DND-41 (cell line): ENCODE results near the gene RNF220.

Experiments used
- ATAC-seq: fragments of 200-7000 bp; cut with Tn5 transposase; 3 replicates; pipeline ENCODE4 v1.9.1; 2021; ENCODE audit warnings: low read depth; ENCODE audit not compliant: insufficient read depth
- DNase-seq: peaks from one replicate; pipeline ENCODE4 v3.0.0-alpha.2; 2020
- H2AFZ ChIP-seq: 2 replicates; pipeline ENCODE4 v1.6.0; 2012; ENCODE audit warnings: low read depth, low read length
- H3K27ac ChIP-seq: 2 replicates; pipeline ENCODE4 v1.5.1; 2012; ENCODE audit warnings: low read length, inconsistent platforms
- H3K27me3 ChIP-seq: fragments of 200-600 bp; sonication (generic); 2 replicates; pipeline ENCODE4 v1.6.0; 2012; ENCODE audit warnings: low read length, mild to moderate bottlenecking, inconsistent platforms; ENCODE audit not compliant: insufficient read depth, poor library complexity
- H3K36me3 ChIP-seq: 2 replicates; pipeline ENCODE4 v1.5.1; 2012; ENCODE audit warnings: low read length, inconsistent platforms; ENCODE audit not compliant: insufficient read depth
- H3K4me1 ChIP-seq: 2 replicates; pipeline ENCODE4 v1.5.1; 2012; ENCODE audit warnings: mild to moderate bottlenecking, low read length; ENCODE audit not compliant: insufficient read depth
- H3K4me2 ChIP-seq: 2 replicates; pipeline ENCODE4 v1.6.0; 2012; ENCODE audit warnings: mild to moderate bottlenecking, moderate library complexity, low read length, inconsistent platforms; ENCODE audit not compliant: insufficient read depth
- H3K4me3 ChIP-seq, 2 experiments: fragments of 200-600 bp in 1 of 2; shearing (Covaris generic) in 1 of 2; 2 replicates each; pipeline ENCODE4 v1.5.1; 2012 to 2016; ENCODE audit warnings: inconsistent platforms in 2 of 2, low read length in 2 of 2, mild to moderate bottlenecking in 2 of 2, low read depth in 1 of 2, moderate library complexity in 1 of 2
- H3K79me2 ChIP-seq: 2 replicates; pipeline ENCODE4 v1.6.0; 2012; ENCODE audit warnings: low read length, inconsistent platforms; ENCODE audit not compliant: insufficient read depth
- H3K9ac ChIP-seq: 2 replicates; pipeline ENCODE4 v1.6.0; 2012; ENCODE audit warnings: low read depth, mild to moderate bottlenecking, inconsistent platforms, low read length, moderate library complexity
- H3K9me3 ChIP-seq: 2 replicates; pipeline ENCODE4 v1.5.1; 2012; ENCODE audit warnings: low read length, moderate library complexity, mild to moderate bottlenecking, inconsistent platforms; ENCODE audit not compliant: insufficient read depth, severe bottlenecking
- H4K20me1 ChIP-seq: 2 replicates; pipeline ENCODE4 v1.6.0; 2012; ENCODE audit warnings: low read length; ENCODE audit not compliant: insufficient read depth
- EZH2 ChIP-seq: IDR thresholded peaks from 3 replicates; pipeline ENCODE4 v1.6.1; 2012; ENCODE audit warnings: borderline replicate concordance, low read depth, mild to moderate bottlenecking, moderate library complexity, low read length, inconsistent platforms; ENCODE audit not compliant: severe bottlenecking
- TF ChIP-seq, protein P1 (sequence below): IDR thresholded peaks from 2 replicates; pipeline ENCODE4 v1.5.1; 2012; ENCODE audit warnings: borderline replicate concordance, low read length, moderate library complexity, mild to moderate bottlenecking; ENCODE audit not compliant: poor library complexity, severe bottlenecking; ENCODE audit errors: extremely low read depth

RNF220 gene

DNA sequence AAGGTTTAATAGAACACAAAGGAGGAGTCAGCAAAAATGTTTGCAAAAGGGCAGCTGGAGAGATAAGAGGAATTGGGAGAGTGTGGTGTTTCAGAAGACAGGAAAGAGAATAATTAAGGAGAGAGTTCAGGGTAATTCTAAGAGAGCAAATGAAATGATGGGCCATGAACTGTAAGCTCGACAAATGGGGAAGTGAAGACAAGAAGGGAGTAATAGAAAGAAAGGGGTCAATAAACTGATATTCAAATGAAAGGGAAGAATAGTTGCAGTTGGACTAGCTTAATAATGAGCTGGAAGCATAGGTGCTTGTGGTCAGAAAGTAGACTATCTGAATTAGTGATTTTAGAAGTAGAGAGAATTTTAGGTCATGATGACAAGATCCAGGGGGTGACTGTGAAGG is 15.6 kb upstream of the RNF220 start:
- Histone ChIP-seq H2AFZ (no peak overlapping the region), H4K20me1 (no peaks in the 10 kb centered on the region), H3K4me2 (no peak overlapping the region), H3K36me3 (no peaks in the 10 kb centered on the region), H3K9ac (no peak overlapping the region), H3K27ac (no peak overlapping the region), H3K9me3 (no peaks in the 10 kb centered on the region), H3K4me3 (no peak overlapping the region), H3K27me3 (peaks cover 17% of the 10 kb centered on the region), H3K79me2 (no peaks in the 10 kb centered on the region), H3K4me1 (no peaks in the 10 kb centered on the region)
- no peak for DNase-seq
- TF ChIP-seq EZH2: no peak
- TF ChIP-seq, protein P1, sequence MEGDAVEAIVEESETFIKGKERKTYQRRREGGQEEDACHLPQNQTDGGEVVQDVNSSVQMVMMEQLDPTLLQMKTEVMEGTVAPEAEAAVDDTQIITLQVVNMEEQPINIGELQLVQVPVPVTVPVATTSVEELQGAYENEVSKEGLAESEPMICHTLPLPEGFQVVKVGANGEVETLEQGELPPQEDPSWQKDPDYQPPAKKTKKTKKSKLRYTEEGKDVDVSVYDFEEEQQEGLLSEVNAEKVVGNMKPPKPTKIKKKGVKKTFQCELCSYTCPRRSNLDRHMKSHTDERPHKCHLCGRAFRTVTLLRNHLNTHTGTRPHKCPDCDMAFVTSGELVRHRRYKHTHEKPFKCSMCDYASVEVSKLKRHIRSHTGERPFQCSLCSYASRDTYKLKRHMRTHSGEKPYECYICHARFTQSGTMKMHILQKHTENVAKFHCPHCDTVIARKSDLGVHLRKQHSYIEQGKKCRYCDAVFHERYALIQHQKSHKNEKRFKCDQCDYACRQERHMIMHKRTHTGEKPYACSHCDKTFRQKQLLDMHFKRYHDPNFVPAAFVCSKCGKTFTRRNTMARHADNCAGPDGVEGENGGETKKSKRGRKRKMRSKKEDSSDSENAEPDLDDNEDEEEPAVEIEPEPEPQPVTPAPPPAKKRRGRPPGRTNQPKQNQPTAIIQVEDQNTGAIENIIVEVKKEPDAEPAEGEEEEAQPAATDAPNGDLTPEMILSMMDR: no peak
- ATAC-seq: no peak

DNA sequence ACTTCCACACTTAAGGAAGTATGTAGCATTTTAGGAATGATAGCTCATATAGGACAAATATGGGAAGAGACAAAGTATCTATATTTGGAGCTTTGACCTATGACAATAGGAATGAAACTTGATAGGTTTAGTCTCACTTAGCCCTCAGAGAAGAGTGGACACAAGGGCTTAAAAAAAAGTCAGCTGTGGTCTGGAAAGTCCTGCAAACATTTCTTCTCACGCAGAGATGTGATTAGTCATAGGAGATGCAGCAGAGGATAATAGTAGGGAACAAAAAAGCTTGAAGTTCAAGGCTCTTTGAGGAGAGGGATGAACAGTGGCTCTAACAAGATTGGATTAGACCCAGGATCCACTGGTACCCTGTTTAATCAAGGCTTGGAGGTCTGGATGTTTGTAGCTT is 14.8 kb upstream of the RNF220 start:
- ATAC-seq (no peak), DNase-seq (no peak)
- peaks cover 20% of the 10 kb centered on the region for H3K27me3 ChIP-seq
- H3K4me1 ChIP-seq: no peaks in the 10 kb centered on the region
- H3K36me3 ChIP-seq: no peaks in the 10 kb centered on the region
- TF ChIP-seq EZH2: no peak
- TF ChIP-seq, protein P1: no peak
- H3K4me2 ChIP-seq: no peak overlapping the region
- no peaks in the 10 kb centered on the region for H3K79me2 ChIP-seq
- no peak overlapping the region for H3K27ac ChIP-seq
- H2AFZ ChIP-seq: no peak overlapping the region
- H3K9ac ChIP-seq: no peak overlapping the region
- H4K20me1 ChIP-seq: no peaks in the 10 kb centered on the region
- H3K9me3 ChIP-seq: no peaks in the 10 kb centered on the region
- H3K4me3 ChIP-seq: no peak overlapping the region

DNA sequence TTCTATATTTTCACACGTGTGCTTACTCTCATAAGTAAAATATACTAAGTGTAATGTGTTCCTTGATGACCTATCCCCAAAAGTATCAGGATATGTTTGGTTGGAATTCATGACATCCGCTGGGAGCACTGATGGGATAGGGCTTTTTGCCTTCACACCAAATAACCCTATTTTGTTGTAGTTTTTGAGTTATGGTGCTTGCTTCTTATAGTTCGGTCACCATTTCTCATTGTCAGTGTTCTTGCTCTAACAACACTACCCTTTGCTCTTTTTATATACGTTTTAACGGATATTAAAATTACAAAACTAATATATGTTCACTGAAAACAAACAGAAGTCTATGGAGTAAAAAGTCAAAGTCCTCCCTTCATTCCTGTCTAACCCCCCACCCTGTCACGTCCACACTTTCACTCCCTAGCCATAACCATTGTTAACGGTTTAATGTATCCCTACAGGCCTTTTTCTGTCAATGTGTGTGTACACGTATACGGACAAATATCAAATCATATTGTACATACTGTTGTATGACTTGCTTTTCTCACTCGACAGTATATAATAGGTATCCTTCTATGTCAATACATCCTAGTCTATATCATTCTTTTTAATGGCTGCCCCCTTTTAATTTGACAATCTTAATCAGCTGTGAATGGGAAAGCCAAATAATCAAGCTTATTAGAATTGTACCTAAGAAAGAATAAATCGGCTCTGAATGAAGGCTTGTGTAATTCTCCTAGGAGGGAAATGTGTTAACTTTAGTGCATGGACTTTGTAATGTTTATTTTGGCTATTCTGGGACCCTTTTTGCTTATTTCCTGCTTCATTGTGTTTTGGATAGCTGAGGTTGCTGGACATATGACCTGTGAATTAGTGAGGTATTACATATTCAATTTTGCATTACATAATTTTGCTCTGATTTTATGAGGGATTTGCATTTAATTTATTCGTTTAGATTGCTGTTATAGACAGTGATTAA is 3.5 kb upstream of the RNF220 start:
- Histone ChIP-seq H3K4me1 (no peaks in the 10 kb centered on the region), H2AFZ (no peak overlapping the region), H3K4me3 (no peak overlapping the region), H3K27ac (no peak overlapping the region), H3K79me2 (no peaks in the 10 kb centered on the region), H3K36me3 (no peaks in the 10 kb centered on the region), H3K4me2 (no peak overlapping the region), H3K9ac (no peak overlapping the region), H3K9me3 (no peaks in the 10 kb centered on the region), H3K27me3 (peaks cover 65% of the 10 kb centered on the region), H4K20me1 (no peaks in the 10 kb centered on the region)
- DNase-seq (no peak), ATAC-seq (no peak)
- no peak for TF ChIP-seq EZH2
- TF ChIP-seq, protein P1: no peak
